Measurements from ENCODE around the gene CDKL1. TPM values are rescaled to one million over a fixed set of nuclear protein-coding genes. Genes with fewer than 3 reads are reported as not detected.

The CDKL1 gene
- total RNA-seq, 1 donor from 2014 or later: 15.7 TPM

- no peaks in the 10 kb centered on the region for H3K27me3 Mint-ChIP-seq (ENCODE audit: low read depth)
- no peak for DNase-seq (ENCODE audit: low spot score)
- no peaks in the 10 kb centered on the region for H3K4me1 Mint-ChIP-seq (ENCODE audit: low read depth)
- H3K36me3 Mint-ChIP-seq (ENCODE audit: low read depth): peaks cover 7% of the 10 kb centered on the region
- H3K27ac Mint-ChIP-seq (ENCODE audit: unreplicated experiment): no peak overlapping the region
- H3K4me3 Mint-ChIP-seq (ENCODE audit: unreplicated experiment): no peak overlapping the region
- no peaks in the 10 kb centered on the region for H3K9me3 Mint-ChIP-seq (ENCODE audit: low read depth)
- TF ChIP-seq CTCF (IDR thresholded peaks at IDR 0.05): no peak
These were observed 110.8 kb downstream of the CDKL1 start for GRCh38 chr14:50285861-50286260.

Small RNA genes lying within 50 kb of the gene (microRNA-seq; reads per million reads assigned to microRNA genes)
- not detected for gene MIR4504 (ENCODE audit: borderline number of aligned reads)

Other genes with a start within 250 kb of the CDKL1 start
- gene SOS2, start 165.3 kb downstream of the CDKL1 start, total RNA-seq: 25.3 to 28.1 TPM (median 25.8 TPM) in 3 replicates
- 5.4 to 5.9 TPM (median 5.8 TPM) in 3 replicates for gene L2HGDH, start 84.7 kb downstream of the CDKL1 start, total RNA-seq
- gene DMAC2L, start 84.6 kb downstream of the CDKL1 start, total RNA-seq: 9.9 to 17.3 TPM (median 13.5 TPM) in 3 replicates
- 103 to 112 TPM (median 105 TPM) in 3 replicates for gene MAP4K5, start 135.7 kb upstream of the CDKL1 start, total RNA-seq
- gene ATL1, start 163.3 kb upstream of the CDKL1 start, total RNA-seq: 19.0 to 19.4 TPM (median 19.4 TPM) in 3 replicates

Measured in chondrocyte (in vitro differentiated cells).